LHCN-M2 (cell line): ENCODE measurements around the gene TRAF6. TPM values are rescaled to one million over a fixed set of nuclear protein-coding genes. Genes with fewer than 3 reads are reported as not detected.
"Not testable (repeated sequence)": the region's sequence is repeated elsewhere in the genome, so short reads cannot be mapped to it uniquely, and the experiment has no call there.

Source experiments
- DNase-seq: peaks from one replicate; pipeline ENCODE4 v3.0.0-alpha.2; 2012; ENCODE audit warnings: low read depth
- total RNA-seq: library from RNA; depleted of rRNA; stranded (reverse); fragments of >200 nt; gene quantifications from 2 replicates; pipeline ENCODE4 v1.2.3, GENCODE V29; 2014

The TRAF6 gene
- total RNA-seq, 1 experiment from 2014 or later = 8.6 TPM

- DNase-seq = no peak
Measured at GRCh38 chr11:36498721-36499120, 11.4 kb downstream of the TRAF6 start.

GRCh38 chr11:36493332-36493731, 16.7 kb downstream of the TRAF6 start:
- DNase-seq = no peak

GRCh38 chr11:36492724-36493304, 17.3 kb downstream of the TRAF6 start:
- DNase-seq = peak; percentile 41

GRCh38 chr11:36490026-36490806, 19.9 kb downstream of the TRAF6 start:
- no peak for DNase-seq

- no peak for DNase-seq
Measured at GRCh38 chr11:36488096-36488495, 22.0 kb downstream of the TRAF6 start.

- no peak for DNase-seq
Measured at GRCh38 chr11:36487619-36488018, 22.5 kb downstream of the TRAF6 start.

- DNase-seq = no peak
Measured at GRCh38 chr11:36485298-36486002, 24.6 kb downstream of the TRAF6 start.

GRCh38 chr11:36483042-36483441, 27.0 kb downstream of the TRAF6 start:
- DNase-seq = not testable (repeated sequence)

- no peak for DNase-seq
Measured at GRCh38 chr11:36480833-36481232, 29.2 kb downstream of the TRAF6 start.

- peak; percentile 51 for DNase-seq
Measured at GRCh38 chr11:36478700-36479329, 31.3 kb downstream of the TRAF6 start.

GRCh38 chr11:36475192-36475591, 34.9 kb downstream of the TRAF6 start:
- no peak for DNase-seq

GRCh38 chr11:36471577-36471976, 38.5 kb downstream of the TRAF6 start:
- no peak for DNase-seq

- DNase-seq = peak; percentile 80
Measured at GRCh38 chr11:36469881-36470802, 39.9 kb downstream of the TRAF6 start.

- DNase-seq = peak; percentile 65
Measured at GRCh38 chr11:36469063-36469462, 41.0 kb downstream of the TRAF6 start.

- peak; percentile 55 for DNase-seq
Measured at GRCh38 chr11:36467916-36468315, 42.2 kb downstream of the TRAF6 start.

GRCh38 chr11:36467012-36467411, 43.1 kb downstream of the TRAF6 start:
- DNase-seq = no peak

GRCh38 chr11:36465449-36466163, 44.5 kb downstream of the TRAF6 start:
- DNase-seq = no peak

GRCh38 chr11:36464720-36465119, 45.4 kb downstream of the TRAF6 start:
- no peak for DNase-seq

GRCh38 chr11:36463781-36464180, 46.3 kb downstream of the TRAF6 start:
- DNase-seq = peak; percentile 31

GRCh38 chr11:36462321-36462720, 47.8 kb downstream of the TRAF6 start:
- DNase-seq = no peak
